Ovary (tissue), 3 donors: ENCODE measurements around the gene ACLY.

Experiments
- CTCF ChIP-seq, 3 donors: fragments of 450-650 bp in 2 of 3; fragments of 200-600 bp in 1 of 3; IDR thresholded peaks; one replicate each; pipeline versions ENCODE4 v1.5.1 to v1.8.0; 2016 to 2022; ENCODE audit warnings: antibody characterized with exemption in 3 of 3, mild to moderate bottlenecking in 1 of 3
- EP300 ChIP-seq: sonication (generic); formaldehyde crosslinking; IDR thresholded peaks from one replicate; pipeline ENCODE4 v1.6.1; 2017; ENCODE audit warnings: antibody characterized with exemption
- POLR2A ChIP-seq: fragments of 450-650 bp; IDR thresholded peaks from one replicate; pipeline ENCODE4 v1.6.1; 2017; ENCODE audit warnings: antibody characterized with exemption, mild to moderate bottlenecking, moderate library complexity
- donor health status: DM: no; HTN: no; CAD: no.

GRCh38 chr17:41906465-41907184 lies 12.1 kb downstream of the ACLY start:
- TF ChIP-seq POLR2A: no peak
- no peak for TF ChIP-seq CTCF (IDR thresholded peaks at IDR 0.05)
- TF ChIP-seq EP300: no peak
